CD4-positive, alpha-beta memory T cell (primary cell): ENCODE data around the gene SH2D4B. TPM values are rescaled to one million over a fixed set of nuclear protein-coding genes. Genes with fewer than 3 reads are reported as not detected.

Experiments
- CTCF ChIA-PET: fragments of 350-600 bp; sonication (Branson Sonifier 250); formaldehyde crosslinking; loops from one replicate; lab custom pipeline; 2021; ENCODE audit warnings: inconsistent platforms; ENCODE audit not compliant: partially characterized antibody; lab: Charles Lee
- POLR2A ChIA-PET: fragments of 350-600 bp; sonication (Branson Sonifier 250); formaldehyde crosslinking; loops from one replicate; lab custom pipeline; 2021; ENCODE audit not compliant: partially characterized antibody; lab: Charles Lee
- DNase-seq, 5 donors: peaks; one replicate each; pipeline versions ENCODE4 v3.0.0 to v3.0.0-alpha.2; 2020 to 2022; ENCODE audit warnings: mixed read lengths in 1 of 5
- H3K27ac ChIP-seq: one replicate; pipeline ENCODE4 v1.7.0; 2013; ENCODE audit warnings: low read depth, low read length
- H3K27me3 ChIP-seq: 2 replicates; pipeline ENCODE4 v1.7.0; 2013; ENCODE audit warnings: mild to moderate bottlenecking, low read length, moderate library complexity; ENCODE audit not compliant: insufficient read depth
- H3K36me3 ChIP-seq: 2 replicates; pipeline ENCODE4 v1.7.0; 2013; ENCODE audit warnings: mild to moderate bottlenecking, low read length, moderate library complexity; ENCODE audit not compliant: insufficient read depth
- H3K4me1 ChIP-seq: 2 replicates; pipeline ENCODE4 v1.7.0; 2013; ENCODE audit warnings: mild to moderate bottlenecking, low read length, moderate library complexity; ENCODE audit not compliant: insufficient read depth
- H3K4me3 ChIP-seq, 2 donors: one replicate each; pipeline ENCODE4 v1.7.0; 2013; ENCODE audit warnings: low read length in 2 of 2, mild to moderate bottlenecking in 1 of 2
- H3K9me3 ChIP-seq, 2 donors: one replicate each; pipeline ENCODE4 v1.7.0; 2013; ENCODE audit warnings: low read length in 2 of 2, control low read depth in 1 of 2; ENCODE audit not compliant: control insufficient read depth in 1 of 2
- H3K27ac Mint-ChIP-seq, 7 donors: one replicate each; pipeline ENCODE4 v1.8.0; 2020 to 2021; ENCODE audit warnings: mixed read lengths in 7 of 7, mild to moderate bottlenecking in 6 of 7, inconsistent platforms in 3 of 7, moderate library complexity in 3 of 7
- H3K27me3 Mint-ChIP-seq, 2 donors: one replicate each; pipeline ENCODE4 v1.8.0; 2020 to 2021; ENCODE audit warnings: mixed read lengths in 2 of 2
- H3K36me3 Mint-ChIP-seq, 2 donors: one replicate each; pipeline ENCODE4 v1.8.0; 2020 to 2021; ENCODE audit warnings: mixed read lengths in 2 of 2, inconsistent platforms in 1 of 2, mild to moderate bottlenecking in 1 of 2
- H3K4me1 Mint-ChIP-seq, 4 donors: one replicate each; pipeline ENCODE4 v1.8.0; 2020 to 2021; ENCODE audit warnings: mixed read lengths in 4 of 4, mild to moderate bottlenecking in 1 of 4
- H3K4me3 Mint-ChIP-seq, 8 donors: one replicate each; pipeline ENCODE4 v1.8.0; 2020 to 2021; ENCODE audit warnings: mixed read lengths in 8 of 8, mild to moderate bottlenecking in 7 of 8, moderate library complexity in 6 of 8, inconsistent platforms in 3 of 8
- H3K9me3 Mint-ChIP-seq, 8 donors: one replicate each; pipeline ENCODE4 v1.8.0; 2020 to 2021; ENCODE audit warnings: mixed read lengths in 8 of 8, mild to moderate bottlenecking in 5 of 8, inconsistent platforms in 3 of 8, moderate library complexity in 1 of 8
- intact Hi-C: fragments of 100-400 bp; cut with micrococcal nuclease; formaldehyde crosslinking; loops from one replicate; pipeline ENCODE4 v1.15.1; 2023
- polyA plus RNA-seq, 2 donors: library from polyadenylated mRNA; unstranded; fragments of 300-500 nt; fragmentation: Illumina TruSeq; gene quantifications; one replicate each; pipeline ENCODE4 v1.2.3, GENCODE V29; 2021
- total RNA-seq, 2 experiments: library from RNA; stranded (reverse); gene quantifications; one replicate each; pipeline ENCODE4 v1.2.3, GENCODE V29; 2021

SH2D4B gene
- total and polyA plus RNA-seq, 4 experiments from 2014 or later, result 0.17 TPM; not detected in 2

DNA sequence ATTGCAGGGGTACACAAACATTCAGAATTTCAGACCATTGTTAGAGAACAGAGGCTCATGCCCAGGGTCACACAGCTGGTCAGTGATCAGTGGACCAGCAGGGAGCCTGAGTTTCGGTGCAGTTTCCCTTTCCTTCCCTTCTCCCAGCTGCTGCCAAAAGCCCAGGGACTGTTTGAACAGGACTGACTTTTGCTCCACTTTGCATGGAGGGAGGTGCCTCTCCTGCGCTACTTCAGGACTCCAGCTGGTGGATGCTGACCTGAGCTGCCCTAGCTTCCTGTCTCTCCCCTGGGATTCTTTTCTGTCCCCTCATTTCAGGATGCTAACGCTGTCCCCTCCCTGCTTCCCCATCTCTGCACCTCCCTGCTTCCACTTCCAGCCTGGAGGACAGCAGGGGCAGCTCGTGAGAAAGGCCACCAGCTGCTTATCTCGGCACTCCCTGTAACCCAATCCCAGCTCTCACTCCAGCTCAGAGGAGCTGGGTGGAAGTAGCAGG is 14.5 kb downstream of the SH2D4B start:
- no peaks in the 10 kb centered on the region for H3K4me1 ChIP-seq
- ChIA-PET CTCF (interaction anchor here (1.1 kb wide), 1 partner anchor 111 kb away, joined by 4 read pairs; no protein-coding TSS in a partner anchor), POLR2A (no interaction called here)
- H3K27me3 ChIP-seq, result no peaks in the 10 kb centered on the region
- Mint-ChIP-seq H3K27ac (no peak overlapping the region), H3K4me1 (no peaks in the 10 kb centered on the region), H3K9me3 (no peaks in the 10 kb centered on the region), H3K36me3 (no peaks in the 10 kb centered on the region), H3K4me3 (no peak overlapping the region), H3K27me3 (peaks cover 6 to 7% of the 10 kb centered on the region in 2 donors)
- intact Hi-C loops, result no loop called here
- H3K36me3 ChIP-seq, result no peaks in the 10 kb centered on the region
- H3K27ac ChIP-seq, result no peak overlapping the region
- H3K9me3 ChIP-seq, result no peaks in the 10 kb centered on the region
- H3K4me3 ChIP-seq, result no peak overlapping the region
- DNase-seq, result no peak

DNA sequence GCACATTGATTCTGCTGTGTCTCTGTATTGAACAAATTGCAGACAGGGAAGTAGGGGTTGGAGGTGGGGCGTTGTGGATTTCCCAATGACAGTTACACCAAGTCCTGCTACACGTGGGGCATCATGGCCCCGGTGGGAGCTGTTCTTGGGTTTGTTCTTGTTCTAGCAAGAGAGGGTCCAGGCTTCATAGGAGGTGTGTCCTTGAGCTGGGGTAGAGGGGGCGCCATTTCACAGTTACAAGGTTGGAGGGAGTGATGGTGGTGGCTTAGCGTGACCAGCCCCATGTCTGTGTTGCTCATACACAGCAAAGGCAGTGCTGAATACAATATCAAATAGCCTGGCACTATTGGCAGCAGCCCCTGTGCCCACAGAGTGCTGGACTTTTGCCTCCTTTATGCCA is 15.7 kb downstream of the SH2D4B start:
- H3K27ac Mint-ChIP-seq, result peak overlapping the region in 1 of 7 donors; percentile 37
- no peak overlapping the region for H3K4me3 ChIP-seq
- H3K36me3 ChIP-seq, result no peaks in the 10 kb centered on the region
- ChIA-PET POLR2A (no interaction called here), CTCF (no interaction called here)
- no peaks in the 10 kb centered on the region for H3K27me3 ChIP-seq
- H3K4me1 ChIP-seq, result no peaks in the 10 kb centered on the region
- no peaks in the 10 kb centered on the region for H3K4me1 Mint-ChIP-seq
- no peaks in the 10 kb centered on the region for H3K36me3 Mint-ChIP-seq
- intact Hi-C loops, result no loop called here
- H3K27ac ChIP-seq, result no peak overlapping the region
- H3K4me3 Mint-ChIP-seq, result no peak overlapping the region
- no peaks in the 10 kb centered on the region for H3K9me3 ChIP-seq
- no peaks in the 10 kb centered on the region for H3K9me3 Mint-ChIP-seq
- H3K27me3 Mint-ChIP-seq, result peaks cover 5 to 6% of the 10 kb centered on the region in 2 donors
- no peak for DNase-seq

DNA sequence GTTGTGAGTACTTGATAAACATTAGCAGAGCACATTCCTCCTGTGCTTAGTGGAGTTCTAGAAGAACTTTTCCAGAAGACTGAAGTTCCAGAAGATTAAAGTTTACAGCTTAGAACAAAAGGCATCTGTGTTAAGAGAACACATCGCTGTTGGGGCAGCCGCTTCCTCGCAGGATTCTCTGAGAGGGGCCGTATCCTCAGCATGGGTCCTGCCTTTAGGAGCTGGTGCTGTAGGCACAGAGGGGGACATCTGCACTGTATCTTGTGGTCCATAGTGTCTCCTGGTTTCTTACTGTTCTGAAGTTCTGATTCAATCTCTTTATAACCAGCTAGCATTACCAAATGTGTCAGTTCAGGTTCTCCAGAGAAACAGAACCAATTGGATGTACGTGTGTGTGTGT is 16.3 kb downstream of the SH2D4B start:
- no peak for DNase-seq
- H3K4me3 ChIP-seq, result no peak overlapping the region
- H3K9me3 Mint-ChIP-seq, result no peaks in the 10 kb centered on the region
- H3K4me3 Mint-ChIP-seq, result no peak overlapping the region
- no peaks in the 10 kb centered on the region for H3K27me3 ChIP-seq
- POLR2A ChIA-PET, result no interaction called here
- H3K9me3 ChIP-seq, result no peaks in the 10 kb centered on the region
- intact Hi-C loops, result no loop called here
- no peak overlapping the region for H3K27ac Mint-ChIP-seq
- no peaks in the 10 kb centered on the region for H3K4me1 Mint-ChIP-seq
- no peaks in the 10 kb centered on the region for H3K4me1 ChIP-seq
- no peaks in the 10 kb centered on the region for H3K36me3 Mint-ChIP-seq
- no peaks in the 10 kb centered on the region for H3K36me3 ChIP-seq
- CTCF ChIA-PET, result no interaction called here
- peaks cover 0 to 4% of the 10 kb centered on the region in 2 donors for H3K27me3 Mint-ChIP-seq
- no peak overlapping the region for H3K27ac ChIP-seq

DNA sequence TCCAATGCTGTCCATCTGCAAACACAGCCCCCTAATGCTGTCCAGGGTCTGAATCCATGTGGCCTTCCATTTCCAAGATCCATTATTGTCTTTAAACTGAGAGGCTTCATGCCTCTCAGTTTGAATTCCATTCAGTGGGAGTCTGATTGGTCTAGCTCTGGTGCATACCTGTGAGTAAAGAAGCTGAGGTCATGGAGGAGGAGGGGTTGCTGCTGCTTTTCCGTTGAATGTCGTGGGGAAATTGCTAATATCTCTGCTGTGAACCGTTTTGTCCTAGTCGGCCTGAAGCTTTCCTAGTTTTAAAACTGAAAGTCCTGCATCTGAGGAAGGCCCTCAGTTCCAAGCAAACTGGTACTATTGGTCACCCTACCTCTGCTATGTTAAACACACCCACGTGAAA is 17.7 kb downstream of the SH2D4B start:
- no peak overlapping the region for H3K27ac ChIP-seq
- DNase-seq, result no peak
- ChIA-PET CTCF (interaction anchor here (0.6 to 1.1 kb wide), 2 partner anchors 41 to 509 kb away, joined by 3 read pairs; no protein-coding TSS in a partner anchor), POLR2A (no interaction called here)
- no peaks in the 10 kb centered on the region for H3K9me3 ChIP-seq
- Mint-ChIP-seq H3K27ac (peak overlapping the region in 1 of 7 donors; percentile 42), H3K9me3 (no peaks in the 10 kb centered on the region), H3K4me3 (no peak overlapping the region), H3K36me3 (no peaks in the 10 kb centered on the region), H3K4me1 (no peaks in the 10 kb centered on the region), H3K27me3 (peaks cover 0 to 4% of the 10 kb centered on the region in 2 donors)
- intact Hi-C loops, result no loop called here
- H3K36me3 ChIP-seq, result no peaks in the 10 kb centered on the region
- H3K27me3 ChIP-seq, result no peaks in the 10 kb centered on the region
- no peak overlapping the region for H3K4me3 ChIP-seq
- H3K4me1 ChIP-seq, result no peaks in the 10 kb centered on the region

DNA sequence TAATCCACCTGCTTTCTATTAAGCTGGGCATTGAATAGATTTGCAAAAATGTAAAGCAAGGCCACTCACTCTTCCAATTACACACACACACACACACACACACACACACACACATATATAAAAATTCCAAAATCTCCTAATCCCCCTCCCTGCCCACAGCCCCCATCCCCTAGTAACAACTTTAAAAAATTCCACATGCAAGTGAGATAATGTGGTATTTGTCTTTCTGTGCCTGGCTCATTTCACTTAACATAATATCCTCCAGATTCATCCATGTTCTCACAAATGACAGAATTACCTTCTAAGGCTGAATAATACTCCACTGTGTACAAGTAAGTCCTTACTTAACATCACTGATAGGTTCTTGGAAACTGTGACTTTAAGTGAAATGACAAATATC is 24.2 kb downstream of the SH2D4B start:
- Histone ChIP-seq H3K4me3 (no peak overlapping the region), H3K27ac (no peak overlapping the region), H3K9me3 (no peaks in the 10 kb centered on the region), H3K27me3 (no peaks in the 10 kb centered on the region), H3K36me3 (no peaks in the 10 kb centered on the region), H3K4me1 (no peaks in the 10 kb centered on the region)
- H3K4me3 Mint-ChIP-seq, result no peak overlapping the region
- peaks cover 6 to 8% of the 10 kb centered on the region in 2 donors for H3K27me3 Mint-ChIP-seq
- no peak overlapping the region for H3K27ac Mint-ChIP-seq
- ChIA-PET CTCF (no interaction called here), POLR2A (no interaction called here)
- DNase-seq, result no peak
- no peaks in the 10 kb centered on the region for H3K9me3 Mint-ChIP-seq
- H3K36me3 Mint-ChIP-seq, result no peaks in the 10 kb centered on the region
- intact Hi-C loops, result no loop called here
- H3K4me1 Mint-ChIP-seq, result no peaks in the 10 kb centered on the region

DNA sequence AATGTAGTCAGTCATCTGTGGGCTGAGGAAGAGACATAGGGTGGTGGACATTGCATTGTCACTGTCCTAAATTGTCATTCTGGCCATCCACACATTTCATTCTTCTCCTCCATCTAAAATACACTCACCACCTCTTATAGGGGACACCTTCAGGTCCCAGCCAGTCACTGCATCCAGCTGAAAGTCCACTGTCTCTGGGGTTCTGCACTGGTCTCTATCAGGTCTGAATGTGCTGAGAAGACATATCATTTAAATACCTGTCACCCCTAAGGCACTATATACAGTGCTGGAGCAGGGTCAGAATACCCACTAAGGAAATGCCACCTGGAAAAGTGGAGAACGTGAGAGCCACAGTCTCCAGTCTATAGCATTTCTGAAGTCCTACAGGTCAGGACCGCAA is 29.6 kb downstream of the SH2D4B start:
- ChIA-PET POLR2A (no interaction called here), CTCF (no interaction called here)
- no peaks in the 10 kb centered on the region for H3K9me3 Mint-ChIP-seq
- no peaks in the 10 kb centered on the region for H3K9me3 ChIP-seq
- H3K27ac Mint-ChIP-seq, result no peak overlapping the region
- H3K36me3 Mint-ChIP-seq, result no peaks in the 10 kb centered on the region
- H3K4me1 Mint-ChIP-seq, result no peaks in the 10 kb centered on the region
- H3K36me3 ChIP-seq, result no peaks in the 10 kb centered on the region
- no peak for DNase-seq
- no peak overlapping the region for H3K4me3 ChIP-seq
- H3K27me3 Mint-ChIP-seq, result peaks cover 13 to 19% of the 10 kb centered on the region in 2 donors
- peaks cover 3% of the 10 kb centered on the region for H3K27me3 ChIP-seq
- H3K4me1 ChIP-seq, result no peaks in the 10 kb centered on the region
- H3K4me3 Mint-ChIP-seq, result no peak overlapping the region
- H3K27ac ChIP-seq, result no peak overlapping the region
- intact Hi-C loops, result no loop called here

DNA sequence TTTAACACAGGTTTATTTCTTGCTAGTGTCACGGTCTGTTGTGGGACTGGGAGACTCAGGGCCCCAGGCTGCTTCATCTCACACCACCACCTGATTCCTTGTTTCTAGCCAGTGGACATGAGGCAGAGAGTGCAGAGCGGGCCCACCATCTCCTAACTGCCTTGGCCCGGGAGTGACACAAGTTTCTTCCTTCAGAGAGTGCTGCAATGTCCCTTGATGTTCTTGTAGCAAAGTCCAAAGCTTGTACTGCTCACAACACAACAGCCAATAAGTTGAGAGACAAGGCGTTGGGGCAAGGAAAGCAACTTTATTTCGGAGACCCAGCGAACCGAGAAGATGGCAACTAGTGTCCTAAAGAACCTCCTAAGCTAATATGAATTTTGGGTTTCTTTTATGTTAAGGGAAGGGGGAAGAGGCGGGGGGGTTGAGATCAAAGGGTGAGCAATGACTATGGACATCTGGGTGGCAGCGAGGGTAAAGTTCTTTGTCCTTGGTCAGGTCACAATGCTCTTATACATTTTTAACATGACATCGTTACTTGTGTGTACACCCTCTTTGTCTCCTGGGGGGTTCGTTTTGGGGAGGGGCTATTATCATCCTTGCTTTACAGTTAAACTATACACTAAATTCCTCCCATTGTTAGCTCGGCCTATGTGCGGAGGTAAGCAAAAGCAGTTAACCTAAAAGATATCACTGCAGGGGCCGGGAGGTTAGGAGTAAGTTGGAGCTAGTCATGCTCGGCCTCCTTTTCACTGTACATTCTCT is 31.6 kb downstream of the SH2D4B start:
- Mint-ChIP-seq H3K4me3 (no peak overlapping the region), H3K9me3 (no peaks in the 10 kb centered on the region), H3K27ac (no peak overlapping the region), H3K27me3 (peaks cover 10 to 13% of the 10 kb centered on the region in 2 donors), H3K4me1 (no peaks in the 10 kb centered on the region), H3K36me3 (no peaks in the 10 kb centered on the region)
- Histone ChIP-seq H3K27ac (no peak overlapping the region), H3K27me3 (peaks cover 3% of the 10 kb centered on the region), H3K9me3 (no peaks in the 10 kb centered on the region), H3K4me1 (no peaks in the 10 kb centered on the region), H3K4me3 (no peak overlapping the region), H3K36me3 (no peaks in the 10 kb centered on the region)
- no peak for DNase-seq
- intact Hi-C loops, result no loop called here
- ChIA-PET POLR2A (no interaction called here), CTCF (no interaction called here)
